WERI-Rb-1 (cell line): ENCODE data around the gene NPAS2.

Source experiments
- DNase-seq: peaks from one replicate; pipeline ENCODE4 v3.0.0-alpha.2; 2020
- H3K27ac ChIP-seq: fragments of 250-450 bp; sonication (Bioruptor Pico); 2 replicates; pipeline ENCODE4 v1.5.1; 2020; ENCODE audit warnings: mild to moderate bottlenecking, moderate library complexity
- H3K27me3 ChIP-seq: fragments of 250-450 bp; sonication (Bioruptor Pico); 2 replicates; pipeline ENCODE4 v1.5.1; 2021; ENCODE audit warnings: mild to moderate bottlenecking, low read depth, moderate library complexity; ENCODE audit not compliant: insufficient read depth, severe bottlenecking
- H3K36me3 ChIP-seq: fragments of 250-450 bp; sonication (Bioruptor Pico); 2 replicates; pipeline ENCODE4 v1.5.1; 2020; ENCODE audit warnings: mild to moderate bottlenecking, moderate library complexity
- H3K4me3 ChIP-seq: 2 replicates; pipeline ENCODE4 v1.5.1; 2011; ENCODE audit warnings: low read depth, mild to moderate bottlenecking, control low read depth, low read length
- H3K9me3 ChIP-seq: fragments of 250-450 bp; sonication (Bioruptor Pico); 2 replicates; pipeline ENCODE4 v1.5.1; 2021; ENCODE audit warnings: mild to moderate bottlenecking, moderate library complexity; ENCODE audit not compliant: severe bottlenecking
- CTCF ChIP-seq: IDR thresholded peaks from 2 replicates; pipeline ENCODE4 v1.5.1; 2011; ENCODE audit warnings: low read depth, mild to moderate bottlenecking, control low read depth, inconsistent platforms, low read length

Gene NPAS2

GRCh38 chr2:100975521-100975785 is 155.5 kb downstream of the NPAS2 start:
- no peak for TF ChIP-seq CTCF
- no peaks in the 10 kb centered on the region for H3K36me3 ChIP-seq
- H3K4me3 ChIP-seq, result no peak overlapping the region
- no peak for DNase-seq
- H3K27me3 ChIP-seq, result no peaks in the 10 kb centered on the region
- H3K27ac ChIP-seq, result no peak overlapping the region
- no peaks in the 10 kb centered on the region for H3K9me3 ChIP-seq

- Histone ChIP-seq H3K27me3 (no peaks in the 10 kb centered on the region), H3K4me3 (no peak overlapping the region)
- no peak for DNase-seq
Measured at GRCh38 chr2:100976061-100976460, 156.1 kb downstream of the NPAS2 start.

GRCh38 chr2:100976645-100977391 is 156.9 kb downstream of the NPAS2 start:
- Histone ChIP-seq H3K9me3 (no peaks in the 10 kb centered on the region), H3K27ac (no peak overlapping the region), H3K36me3 (no peaks in the 10 kb centered on the region), H3K4me3 (no peak overlapping the region), H3K27me3 (no peaks in the 10 kb centered on the region)
- DNase-seq, result no peak
- TF ChIP-seq CTCF, result no peak

More at GRCh38 chr2:100976061-100976460, 156.1 kb downstream of the NPAS2 start:
- TF ChIP-seq CTCF, result no peak
- H3K9me3 ChIP-seq, result no peaks in the 10 kb centered on the region
- H3K27ac ChIP-seq, result no peak overlapping the region
- no peaks in the 10 kb centered on the region for H3K36me3 ChIP-seq

GRCh38 chr2:100977511-100977910 is 157.6 kb downstream of the NPAS2 start:
- no peak for TF ChIP-seq CTCF
- Histone ChIP-seq H3K27me3 (no peaks in the 10 kb centered on the region), H3K27ac (no peak overlapping the region), H3K4me3 (no peak overlapping the region), H3K36me3 (no peaks in the 10 kb centered on the region), H3K9me3 (no peaks in the 10 kb centered on the region)
- no peak for DNase-seq

- H3K27me3 ChIP-seq, result no peaks in the 10 kb centered on the region
- H3K4me3 ChIP-seq, result no peak overlapping the region
- no peaks in the 10 kb centered on the region for H3K9me3 ChIP-seq
- no peak for TF ChIP-seq CTCF
- H3K27ac ChIP-seq, result no peak overlapping the region
- no peaks in the 10 kb centered on the region for H3K36me3 ChIP-seq
- no peak for DNase-seq
Measured at GRCh38 chr2:100978582-100979191, 158.7 kb downstream of the NPAS2 start.

GRCh38 chr2:100980046-100980445 is 160.1 kb downstream of the NPAS2 start:
- no peak overlapping the region for H3K27ac ChIP-seq

More at GRCh38 chr2:100980046-100980445, 160.1 kb downstream of the NPAS2 start:
- no peak for TF ChIP-seq CTCF
- no peaks in the 10 kb centered on the region for H3K9me3 ChIP-seq
- no peak for DNase-seq
- no peaks in the 10 kb centered on the region for H3K36me3 ChIP-seq
- H3K27me3 ChIP-seq, result no peaks in the 10 kb centered on the region
- H3K4me3 ChIP-seq, result no peak overlapping the region
